Measurements from ENCODE around the gene FHIT. TPM values are rescaled to one million over a fixed set of nuclear protein-coding genes. Genes with fewer than 3 reads are reported as not detected.

FHIT gene
- total RNA-seq, 4 donors from 2014 or later = 5.0 to 15.3 (median 8.3) TPM

DNA sequence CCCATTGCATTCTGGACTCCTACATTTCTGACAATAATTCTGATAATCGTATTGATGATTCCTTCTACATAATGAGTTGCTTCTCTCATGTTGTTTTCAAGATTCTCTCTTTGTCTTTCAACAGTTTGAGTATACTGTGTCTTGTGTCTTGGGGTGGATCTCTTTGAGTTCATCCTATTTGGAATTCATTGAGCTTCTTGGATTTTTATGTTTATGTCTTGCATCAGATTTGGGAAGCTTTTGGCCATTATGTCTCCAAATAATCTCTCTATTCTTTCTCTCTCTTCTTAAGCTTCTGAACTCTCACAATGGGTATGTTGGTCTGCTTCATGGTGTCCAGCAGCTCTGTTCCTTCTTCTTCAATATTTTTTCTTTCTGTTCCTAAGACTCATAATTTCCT is 592.2 kb downstream of the FHIT start:
- intact Hi-C loops (cut with DNase I; ENCODE audit: low total_unique reads) = no loop called here
- 91 to 95% methylated on average over 1 of the region's 1 CpG for WGBS, 2 donors

GRCh38 chr3:60657972-60658371 is 593.3 kb downstream of the FHIT start:
- intact Hi-C loops (cut with DNase I; ENCODE audit: low total_unique reads) = no loop called here
- no peak for DNase-seq (ENCODE audit: low spot score in 2 of 2)
- H3K4me3 ChIP-seq (ENCODE audit: low read depth, poor library complexity, severe bottlenecking) = no peak overlapping the region
- 88 to 95% methylated on average over 2 of the region's 2 CpGs for WGBS, 2 donors
- TF ChIP-seq, protein P1, sequence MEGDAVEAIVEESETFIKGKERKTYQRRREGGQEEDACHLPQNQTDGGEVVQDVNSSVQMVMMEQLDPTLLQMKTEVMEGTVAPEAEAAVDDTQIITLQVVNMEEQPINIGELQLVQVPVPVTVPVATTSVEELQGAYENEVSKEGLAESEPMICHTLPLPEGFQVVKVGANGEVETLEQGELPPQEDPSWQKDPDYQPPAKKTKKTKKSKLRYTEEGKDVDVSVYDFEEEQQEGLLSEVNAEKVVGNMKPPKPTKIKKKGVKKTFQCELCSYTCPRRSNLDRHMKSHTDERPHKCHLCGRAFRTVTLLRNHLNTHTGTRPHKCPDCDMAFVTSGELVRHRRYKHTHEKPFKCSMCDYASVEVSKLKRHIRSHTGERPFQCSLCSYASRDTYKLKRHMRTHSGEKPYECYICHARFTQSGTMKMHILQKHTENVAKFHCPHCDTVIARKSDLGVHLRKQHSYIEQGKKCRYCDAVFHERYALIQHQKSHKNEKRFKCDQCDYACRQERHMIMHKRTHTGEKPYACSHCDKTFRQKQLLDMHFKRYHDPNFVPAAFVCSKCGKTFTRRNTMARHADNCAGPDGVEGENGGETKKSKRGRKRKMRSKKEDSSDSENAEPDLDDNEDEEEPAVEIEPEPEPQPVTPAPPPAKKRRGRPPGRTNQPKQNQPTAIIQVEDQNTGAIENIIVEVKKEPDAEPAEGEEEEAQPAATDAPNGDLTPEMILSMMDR (IDR thresholded peaks at IDR 0.05) = no peak
- TF ChIP-seq POLR2A (IDR thresholded peaks at IDR 0.05) = no peak

More for the DNA sequence above, 592.2 kb downstream of the FHIT start:
- TF ChIP-seq, protein P1 (IDR thresholded peaks at IDR 0.05) = no peak
- TF ChIP-seq POLR2A (IDR thresholded peaks at IDR 0.05) = no peak
- no peak overlapping the region for H3K4me3 ChIP-seq (ENCODE audit: low read depth, poor library complexity, severe bottlenecking)
- no peak for DNase-seq (ENCODE audit: low spot score in 2 of 2)

GRCh38 chr3:60652829-60653228 is 598.4 kb downstream of the FHIT start:
- WGBS, 2 donors = 77 to 83% methylated on average over 2 of the region's 2 CpGs
- TF ChIP-seq POLR2A (IDR thresholded peaks at IDR 0.05) = no peak
- TF ChIP-seq, protein P1 (IDR thresholded peaks at IDR 0.05) = no peak
- H3K4me3 ChIP-seq (ENCODE audit: low read depth, poor library complexity, severe bottlenecking) = no peak overlapping the region
- intact Hi-C loops (cut with DNase I; ENCODE audit: low total_unique reads) = no loop called here
- DNase-seq (ENCODE audit: low spot score in 2 of 2) = no peak

GRCh38 chr3:60651799-60652198 is 599.5 kb downstream of the FHIT start:
- intact Hi-C loops (cut with DNase I; ENCODE audit: low total_unique reads) = no loop called here

DNA sequence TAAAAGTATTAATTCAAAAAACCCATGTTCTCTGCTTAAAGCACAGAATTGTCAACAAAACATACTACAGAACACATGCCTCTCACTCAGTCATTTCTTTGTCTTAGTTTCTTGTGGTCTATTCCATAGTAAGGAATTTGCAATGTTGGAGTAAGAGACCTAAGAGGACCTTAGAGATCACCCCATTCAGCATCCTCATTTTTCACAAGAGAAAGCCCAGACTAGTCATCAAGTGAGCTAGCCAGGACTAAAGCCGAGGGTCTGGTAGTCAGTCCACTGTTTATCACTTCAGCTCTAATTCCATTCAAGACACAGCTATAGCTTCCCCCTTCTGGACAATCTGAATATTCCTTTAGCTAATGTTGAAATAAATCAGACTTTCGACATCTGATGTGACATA is 601.1 kb downstream of the FHIT start:
- 75 to 76% methylated on average over 2 of the region's 2 CpGs for WGBS, 2 donors
- H3K4me3 ChIP-seq (ENCODE audit: low read depth, poor library complexity, severe bottlenecking) = no peak overlapping the region
- no peak for DNase-seq (ENCODE audit: low spot score in 2 of 2)
- intact Hi-C loops (cut with DNase I; ENCODE audit: low total_unique reads) = no loop called here
- no peak for TF ChIP-seq POLR2A (IDR thresholded peaks at IDR 0.05)
- TF ChIP-seq, protein P1 (IDR thresholded peaks at IDR 0.05) = no peak

More at GRCh38 chr3:60651799-60652198, 599.5 kb downstream of the FHIT start:
- 62 to 94% methylated on average over 3 of the region's 3 CpGs for WGBS, 2 donors
- H3K4me3 ChIP-seq (ENCODE audit: low read depth, poor library complexity, severe bottlenecking) = no peak overlapping the region
- no peak for DNase-seq (ENCODE audit: low spot score in 2 of 2)
- TF ChIP-seq, protein P1 (IDR thresholded peaks at IDR 0.05) = no peak
- TF ChIP-seq POLR2A (IDR thresholded peaks at IDR 0.05) = no peak

- DNase-seq (ENCODE audit: low spot score in 2 of 2) = no peak
- H3K4me3 ChIP-seq (ENCODE audit: low read depth, poor library complexity, severe bottlenecking) = no peak overlapping the region
- 79 to 80% methylated on average over 2 of the region's 2 CpGs for whole genome bisulfite sequencing, 2 donors
- TF ChIP-seq, protein P1 (IDR thresholded peaks at IDR 0.05) = no peak
- intact Hi-C loops (cut with DNase I; ENCODE audit: low total_unique reads) = loop anchor here (5.0 kb wide), 1 partner anchor 106 kb away; no protein-coding TSS in a partner anchor
These were observed 605.5 kb downstream of the FHIT start for GRCh38 chr3:60645801-60646200.
